Caco-2 (cell line): ENCODE measurements around the gene TRIM3. TPM values are rescaled to one million over a fixed set of nuclear protein-coding genes. Genes with fewer than 3 reads are reported as not detected.

Source experiments
- BruUV-seq: library from RNA; stranded (reverse); fragments of 400-500 nt; replicated peaks from 2 replicates; lab custom pipeline; 2021; lab: Mats Ljungman, UMichigan
- CTCF ChIA-PET: fragments of 300-600 bp; sonication (Branson Sonifier 250); formaldehyde crosslinking; loops from one replicate; lab custom pipeline; 2022; ENCODE audit warnings: antibody characterized with exemption; lab: Charles Lee
- POLR2A ChIA-PET: fragments of 300-600 bp; sonication (Branson Sonifier 250); formaldehyde crosslinking; loops from one replicate; lab custom pipeline; 2022; ENCODE audit warnings: antibody characterized with exemption; lab: Charles Lee
- DNase-seq, 2 experiments: peaks; one replicate each; pipeline versions ENCODE4 v3.0.0 to v3.0.0-alpha.2; 2020 to 2022
- H3K27me3 ChIP-seq: replicated peaks from 2 replicates; pipeline ENCODE4 v1.6.0; 2011; ENCODE audit warnings: low read length; ENCODE audit not compliant: control insufficient read depth, insufficient read depth
- H3K36me3 ChIP-seq: 2 replicates; pipeline ENCODE4 v1.5.1; 2011; ENCODE audit warnings: low read length; ENCODE audit not compliant: control insufficient read depth, insufficient read depth
- H3K4me1 ChIP-seq: fragments of 250-450 bp; sonication (Bioruptor Pico); 2 replicates; pipeline ENCODE4 v1.5.1; 2020; ENCODE audit warnings: mild to moderate bottlenecking
- H3K4me3 ChIP-seq: 2 replicates; pipeline ENCODE4 v1.5.1; 2011; ENCODE audit warnings: low read depth, mild to moderate bottlenecking, control low read depth, low read length
- H3K9me3 ChIP-seq: fragments of 250-450 bp; sonication (Bioruptor Pico); 2 replicates; pipeline ENCODE4 v1.5.1; 2020; ENCODE audit warnings: mild to moderate bottlenecking, moderate library complexity
- H3K27ac Mint-ChIP-seq: one replicate; pipeline ENCODE4 v1.8.0; 2022; ENCODE audit warnings: mixed read lengths; ENCODE audit not compliant: unreplicated experiment
- H3K27me3 Mint-ChIP-seq: one replicate; pipeline ENCODE4 v1.8.0; 2022; ENCODE audit warnings: mixed read lengths; ENCODE audit not compliant: insufficient read depth, unreplicated experiment
- H3K36me3 Mint-ChIP-seq: one replicate; pipeline ENCODE4 v1.8.0; 2022; ENCODE audit warnings: mild to moderate bottlenecking, mixed read lengths; ENCODE audit not compliant: insufficient read depth, unreplicated experiment
- H3K4me1 Mint-ChIP-seq: one replicate; pipeline ENCODE4 v1.8.0; 2022; ENCODE audit warnings: low read depth, mixed read lengths; ENCODE audit not compliant: unreplicated experiment
- H3K4me3 Mint-ChIP-seq: one replicate; pipeline ENCODE4 v1.8.0; 2022; ENCODE audit warnings: mild to moderate bottlenecking, moderate library complexity, mixed read lengths; ENCODE audit not compliant: unreplicated experiment
- H3K9me3 Mint-ChIP-seq: one replicate; pipeline ENCODE4 v1.8.0; 2022; ENCODE audit warnings: mixed read lengths; ENCODE audit not compliant: unreplicated experiment
- CTCF ChIP-seq, 2 experiments: fragments of 200-600 bp in 1 of 2; IDR thresholded peaks; 1 replicate in 1 of 2; 2 replicates in 1 of 2; pipeline versions ENCODE4 v1.5.1 to v1.8.0; 2011 to 2022; ENCODE audit warnings: antibody characterized with exemption in 1 of 2, control low read depth in 1 of 2, inconsistent platforms in 1 of 2, low read depth in 1 of 2, low read length in 1 of 2, mild to moderate bottlenecking in 1 of 2, moderate library complexity in 1 of 2; ENCODE audit not compliant: insufficient read depth in 1 of 2, severe bottlenecking in 1 of 2, unreplicated experiment in 1 of 2
- intact Hi-C: fragments of 100-400 bp; cut with micrococcal nuclease; formaldehyde crosslinking; loops from one replicate; pipeline ENCODE4 v1.10.0; 2022; ENCODE audit not compliant: unreplicated experiment
- total RNA-seq: library from RNA; stranded (reverse); gene quantifications from 2 replicates; pipeline ENCODE4 v1.2.3, GENCODE V29; 2022

Gene TRIM3
- total RNA-seq, 1 experiment from 2014 or later: 28.0 TPM

GRCh38 chr11:6415797-6416196, 57.9 kb downstream of the TRIM3 start:
- no peaks in the 10 kb centered on the region for H3K27me3 Mint-ChIP-seq
- H3K27ac Mint-ChIP-seq: no peak overlapping the region

GRCh38 chr11:6414874-6415328, 58.8 kb downstream of the TRIM3 start:
- no TSS peak for BruUV-seq
- intact Hi-C loops: no loop called here
- no peaks in the 10 kb centered on the region for H3K9me3 ChIP-seq
- ChIA-PET POLR2A (no interaction called here), CTCF (interaction anchor here (2.1 kb wide), 1 partner anchor 36 kb away, joined by 10 read pairs; no protein-coding TSS in a partner anchor)
- peaks cover 31% of the 10 kb centered on the region for H3K4me1 ChIP-seq
- no peaks in the 10 kb centered on the region for H3K27me3 ChIP-seq
- Mint-ChIP-seq H3K27me3 (no peaks in the 10 kb centered on the region), H3K9me3 (no peaks in the 10 kb centered on the region), H3K36me3 (peaks cover 7% of the 10 kb centered on the region), H3K4me3 (no peak overlapping the region), H3K4me1 (no peaks in the 10 kb centered on the region), H3K27ac (no peak overlapping the region)
- DNase-seq: no peak
- no peaks in the 10 kb centered on the region; the same call in 1 of the 2 replicates for H3K36me3 ChIP-seq
- no peak overlapping the region for H3K4me3 ChIP-seq
- no peak for TF ChIP-seq CTCF (IDR thresholded peaks at IDR 0.05; ENCODE audit: insufficient read depth in 1 of 2, low read depth in 1 of 2, low read length in 1 of 2, severe bottlenecking in 1 of 2, unreplicated experiment in 1 of 2)

More at GRCh38 chr11:6415797-6416196, 57.9 kb downstream of the TRIM3 start:
- intact Hi-C loops: no loop called here
- Mint-ChIP-seq H3K36me3 (peaks cover 7% of the 10 kb centered on the region), H3K9me3 (no peaks in the 10 kb centered on the region), H3K4me1 (no peaks in the 10 kb centered on the region), H3K4me3 (no peak overlapping the region)
- ChIA-PET POLR2A (no interaction called here), CTCF (no interaction called here)
- peaks cover 33% of the 10 kb centered on the region for H3K4me1 ChIP-seq
- DNase-seq: no peak
- no peak for TF ChIP-seq CTCF (IDR thresholded peaks at IDR 0.05; ENCODE audit: insufficient read depth in 1 of 2, low read depth in 1 of 2, low read length in 1 of 2, severe bottlenecking in 1 of 2, unreplicated experiment in 1 of 2)
- H3K36me3 ChIP-seq: no peaks in the 10 kb centered on the region; the same call in 1 of the 2 replicates
- BruUV-seq: no TSS peak
- H3K27me3 ChIP-seq: no peaks in the 10 kb centered on the region
- H3K4me3 ChIP-seq: no peak overlapping the region
- H3K9me3 ChIP-seq: no peaks in the 10 kb centered on the region

GRCh38 chr11:6413791-6414201, 59.9 kb downstream of the TRIM3 start:
- Histone ChIP-seq H3K27me3 (no peaks in the 10 kb centered on the region), H3K4me1 (peaks cover 27% of the 10 kb centered on the region), H3K36me3 (no peaks in the 10 kb centered on the region; the same call in 1 of the 2 replicates), H3K9me3 (no peaks in the 10 kb centered on the region), H3K4me3 (no peak overlapping the region)
- Mint-ChIP-seq H3K27me3 (no peaks in the 10 kb centered on the region), H3K27ac (no peak overlapping the region), H3K4me3 (no peak overlapping the region), H3K9me3 (no peaks in the 10 kb centered on the region), H3K36me3 (peaks cover 7% of the 10 kb centered on the region), H3K4me1 (no peaks in the 10 kb centered on the region)
- DNase-seq: no peak
- ChIA-PET CTCF (interaction anchor here (2.1 kb wide), 1 partner anchor 34 kb away, joined by 10 read pairs; no protein-coding TSS in a partner anchor), POLR2A (no interaction called here)
- no TSS peak for BruUV-seq
- TF ChIP-seq CTCF (IDR thresholded peaks at IDR 0.05; ENCODE audit: insufficient read depth in 1 of 2, low read depth in 1 of 2, low read length in 1 of 2, severe bottlenecking in 1 of 2, unreplicated experiment in 1 of 2): no peak
- intact Hi-C loops: no loop called here
